Nephron progenitor cell (in vitro differentiated cells): ENCODE measurements around the gene WARS2.

Experiments used
- DNase-seq: peaks from one replicate; pipeline ENCODE4 v3.0.0; 2021
- H3K27ac Mint-ChIP-seq: 2 replicates; pipeline ENCODE4 v1.8.0; 2021; ENCODE audit warnings: mild to moderate bottlenecking, moderate library complexity, mixed read lengths
- H3K27me3 Mint-ChIP-seq: 2 replicates; pipeline ENCODE4 v1.8.0; 2021; ENCODE audit warnings: mild to moderate bottlenecking, low read depth, mixed read lengths; ENCODE audit not compliant: poor library complexity
- H3K36me3 Mint-ChIP-seq: 2 replicates; pipeline ENCODE4 v1.8.0; 2021; ENCODE audit warnings: low read depth, mixed read lengths
- H3K4me1 Mint-ChIP-seq: 2 replicates; pipeline ENCODE4 v1.8.0; 2021; ENCODE audit warnings: mixed read lengths
- H3K4me3 Mint-ChIP-seq: 2 replicates; pipeline ENCODE4 v1.8.0; 2021; ENCODE audit warnings: mild to moderate bottlenecking, moderate library complexity, mixed read lengths
- H3K9me3 Mint-ChIP-seq: 2 replicates; pipeline ENCODE4 v1.8.0; 2021; ENCODE audit warnings: mild to moderate bottlenecking, moderate library complexity, mixed read lengths
- CTCF ChIP-seq: fragments of 200-600 bp; sonication (generic); IDR thresholded peaks from 2 replicates; pipeline ENCODE4 v1.5.0; 2021; ENCODE audit warnings: antibody characterized with exemption

The WARS2 gene

GRCh38 chr1:119000371-119001180, 139.9 kb downstream of the WARS2 start:
- Mint-ChIP-seq H3K4me3 (peak overlapping the region; percentile 81), H3K27ac (no peak overlapping the region), H3K9me3 (peaks cover under 1% of the 10 kb centered on the region), H3K36me3 (peaks cover under 1% of the 10 kb centered on the region), H3K27me3 (peaks cover 98% of the 10 kb centered on the region), H3K4me1 (peaks cover 49% of the 10 kb centered on the region)
- TF ChIP-seq CTCF: no peak
- no peak for DNase-seq

GRCh38 chr1:118999348-119000071, 140.9 kb downstream of the WARS2 start:
- DNase-seq: no peak
- Mint-ChIP-seq H3K9me3 (no peaks in the 10 kb centered on the region), H3K4me1 (peaks cover 49% of the 10 kb centered on the region), H3K36me3 (no peaks in the 10 kb centered on the region), H3K27me3 (peaks cover 98% of the 10 kb centered on the region), H3K27ac (no peak overlapping the region), H3K4me3 (peak overlapping the region; percentile 81)
- no peak for TF ChIP-seq CTCF

- no peaks in the 10 kb centered on the region for H3K9me3 Mint-ChIP-seq
- H3K4me1 Mint-ChIP-seq: peaks cover 54% of the 10 kb centered on the region
- no peak overlapping the region for H3K4me3 Mint-ChIP-seq
- TF ChIP-seq CTCF: no peak
- DNase-seq: no peak
- H3K27ac Mint-ChIP-seq: no peak overlapping the region
- no peaks in the 10 kb centered on the region for H3K36me3 Mint-ChIP-seq
- peaks cover 98% of the 10 kb centered on the region for H3K27me3 Mint-ChIP-seq
Observed at GRCh38 chr1:118998171-118998570, 142.3 kb downstream of the WARS2 start.

- no peak for DNase-seq
- H3K4me3 Mint-ChIP-seq: no peak overlapping the region
- no peak overlapping the region for H3K27ac Mint-ChIP-seq
- H3K36me3 Mint-ChIP-seq: no peaks in the 10 kb centered on the region
- H3K9me3 Mint-ChIP-seq: no peaks in the 10 kb centered on the region
- peaks cover 55% of the 10 kb centered on the region for H3K4me1 Mint-ChIP-seq
- H3K27me3 Mint-ChIP-seq: peaks cover 98% of the 10 kb centered on the region
- TF ChIP-seq CTCF: no peak
Observed at GRCh38 chr1:118997225-118997624, 143.2 kb downstream of the WARS2 start.

GRCh38 chr1:118995312-118996016, 145.0 kb downstream of the WARS2 start:
- H3K27me3 Mint-ChIP-seq: peaks cover 98% of the 10 kb centered on the region
- TF ChIP-seq CTCF: no peak

More at GRCh38 chr1:118995312-118996016, 145.0 kb downstream of the WARS2 start:
- H3K4me1 Mint-ChIP-seq: peaks cover 57% of the 10 kb centered on the region
- H3K27ac Mint-ChIP-seq: no peak overlapping the region
- H3K4me3 Mint-ChIP-seq: no peak overlapping the region
- peaks cover 5% of the 10 kb centered on the region for H3K9me3 Mint-ChIP-seq
- H3K36me3 Mint-ChIP-seq: no peaks in the 10 kb centered on the region
- no peak for DNase-seq
